HG02973 (cell line): Measurements from ENCODE around the gene DMD.
"Not testable (repeated sequence)": the region's sequence is repeated elsewhere in the genome, so short reads cannot be mapped to it uniquely, and the experiment has no call there.

ENCODE experiments used
- ATAC-seq: cut with Tn5 transposase; IDR thresholded peaks from one replicate; pipeline ENCODE4 v1.9.1; 2021; ENCODE audit warnings: moderate library complexity; ENCODE audit not compliant: unreplicated experiment

DMD gene

GRCh38 chrX:32289356-32289755 lies 922.0 kb downstream of the DMD start:
- ATAC-seq = no peak

DNA sequence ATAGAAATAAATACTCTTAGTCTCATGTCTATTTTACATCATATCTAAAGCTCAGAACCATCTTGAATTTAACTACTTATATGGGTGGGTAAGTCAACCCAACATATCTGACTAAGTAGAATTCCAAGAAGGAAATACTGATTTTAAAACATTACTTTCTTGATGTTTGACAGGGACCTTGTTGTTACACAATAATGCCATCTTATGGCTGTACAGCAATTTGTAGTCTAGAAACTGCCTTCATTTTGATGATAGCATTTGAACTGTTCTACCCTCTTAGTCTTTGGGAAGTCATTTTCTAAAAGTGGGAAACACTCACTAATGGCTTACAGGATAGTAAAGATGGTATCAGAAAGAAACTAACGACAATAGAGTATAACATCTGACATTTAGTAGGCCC lies 929.5 kb downstream of the DMD start:
- no peak for ATAC-seq

DNA sequence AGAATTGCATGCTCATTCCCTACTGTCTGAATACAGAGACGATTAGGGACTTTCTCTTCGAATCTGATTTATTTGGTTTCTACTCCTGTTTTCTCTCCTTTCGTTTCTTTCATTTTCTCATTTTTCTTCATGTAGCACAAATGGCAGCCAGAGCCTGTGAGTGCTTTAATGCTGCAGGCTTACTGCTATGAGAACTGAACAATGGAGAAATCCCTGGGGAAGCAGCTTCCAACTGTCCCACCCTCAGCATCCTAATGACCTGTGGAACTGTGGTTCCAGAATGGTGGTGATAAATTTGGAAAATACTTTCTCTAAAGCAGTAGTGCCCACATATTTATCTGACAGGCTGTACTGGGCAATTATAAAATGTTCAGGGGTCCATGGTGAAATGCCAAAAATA lies 930.4 kb downstream of the DMD start:
- no peak for ATAC-seq

GRCh38 chrX:32280489-32280888 lies 930.9 kb downstream of the DMD start:
- no peak for ATAC-seq

- ATAC-seq = no peak
These were observed 935.2 kb downstream of the DMD start for GRCh38 chrX:32276153-32276552.

- ATAC-seq = no peak
These were observed 941.5 kb downstream of the DMD start for GRCh38 chrX:32269866-32270265.

DNA sequence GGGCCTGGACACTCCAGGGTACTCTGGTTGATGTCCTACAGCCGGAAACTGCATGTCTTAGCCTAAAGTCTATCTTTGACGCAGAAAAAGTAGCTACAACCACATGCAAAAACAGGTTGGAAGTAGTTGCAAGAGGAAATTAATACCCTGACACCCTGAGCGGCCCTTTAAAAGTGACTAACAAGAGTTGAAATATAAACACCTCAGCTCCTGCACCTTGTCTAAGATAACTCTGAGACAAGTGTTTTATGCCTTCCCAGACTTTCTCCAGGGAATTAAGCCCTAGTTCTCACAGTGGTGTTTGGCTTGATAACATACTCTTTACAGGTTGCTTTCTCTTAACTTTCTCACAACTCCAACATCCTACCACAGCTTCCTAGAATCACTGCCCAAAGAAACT lies 943.1 kb downstream of the DMD start:
- ATAC-seq = no peak

DNA sequence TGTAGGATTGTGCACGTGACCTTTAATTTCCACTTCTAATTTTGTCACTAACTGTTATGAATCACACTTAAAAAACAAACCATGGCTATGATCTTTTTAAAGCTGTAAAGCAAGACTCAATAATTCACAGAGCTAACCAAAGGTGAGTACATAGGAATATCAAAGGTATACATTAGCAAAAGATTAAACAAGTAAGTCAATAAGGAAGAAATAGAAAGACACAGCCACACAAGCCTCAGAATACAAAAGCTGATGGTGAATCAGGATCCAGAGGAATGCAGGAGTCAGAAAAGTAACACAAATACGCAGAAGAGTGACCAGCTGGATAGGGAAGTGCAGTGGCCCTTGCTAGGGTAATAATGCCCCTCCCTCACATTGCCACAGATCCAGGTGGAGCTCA lies 943.6 kb downstream of the DMD start:
- no peak for ATAC-seq

GRCh38 chrX:32246675-32247074 lies 964.7 kb downstream of the DMD start:
- ATAC-seq = not testable (repeated sequence)

DNA sequence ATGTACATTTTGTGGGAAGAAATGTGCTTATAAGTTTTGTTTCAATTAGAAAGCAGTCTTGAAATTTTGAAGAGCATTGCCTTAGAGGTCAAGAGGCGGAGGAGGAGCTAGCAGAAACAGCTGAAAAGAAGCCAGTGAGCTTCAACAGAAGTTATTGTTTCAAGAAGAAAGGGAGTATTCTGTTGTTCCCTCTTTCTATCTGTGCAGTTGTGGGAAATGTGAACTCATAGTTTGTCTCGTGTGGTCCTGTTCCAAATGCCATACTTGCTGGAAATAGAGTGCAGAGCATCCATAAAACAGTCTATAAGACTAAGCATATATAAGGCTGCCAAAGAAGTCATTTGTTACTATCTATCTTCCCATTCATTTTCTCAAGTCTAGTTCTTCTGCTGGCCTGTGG lies 1015.7 kb downstream of the DMD start:
- ATAC-seq = no peak

GRCh38 chrX:32191316-32191715 lies 1020.0 kb downstream of the DMD start:
- no peak for ATAC-seq

DNA sequence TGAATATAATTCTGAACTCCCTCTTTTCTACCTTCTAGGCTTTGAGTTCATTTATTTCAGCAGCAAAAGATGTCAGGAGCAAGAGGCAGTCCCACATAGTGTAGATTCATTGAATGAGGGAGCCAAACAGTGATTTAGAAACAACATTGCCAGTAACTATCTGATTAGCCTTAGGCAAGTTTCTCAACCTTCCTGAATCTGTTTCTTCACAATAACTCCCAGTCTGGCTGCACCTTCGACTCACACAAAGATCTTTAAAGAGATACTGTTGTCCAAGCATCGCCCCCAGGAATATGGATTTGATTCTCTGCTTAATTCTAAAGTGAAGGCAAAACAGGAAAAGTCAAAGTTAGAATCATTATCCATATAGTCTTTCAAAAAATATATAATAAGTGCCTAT lies 1026.2 kb downstream of the DMD start:
- ATAC-seq = no peak

DNA sequence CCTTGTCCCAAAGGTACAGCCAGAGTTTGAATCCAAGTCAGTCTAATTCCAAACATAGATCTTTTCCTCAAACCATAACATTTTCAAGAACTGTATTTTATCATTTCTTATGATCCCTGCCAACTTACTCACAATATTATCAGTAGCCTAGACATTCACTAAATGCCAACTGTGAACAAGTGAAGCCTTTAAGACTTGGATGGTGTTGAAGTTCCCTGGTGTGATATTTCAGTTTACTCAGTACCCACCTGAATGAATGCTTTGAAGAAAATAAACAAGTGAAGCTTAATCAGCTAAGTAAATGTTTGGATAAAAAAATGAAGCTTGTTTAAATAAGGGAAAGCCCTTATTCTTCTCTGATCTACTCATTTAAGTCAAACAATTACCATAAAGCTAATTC lies 1028.3 kb downstream of the DMD start:
- no peak for ATAC-seq

- no peak for ATAC-seq
These were observed 1034.8 kb downstream of the DMD start for GRCh38 chrX:32176510-32176909.

- no peak for ATAC-seq
These were observed 1040.9 kb downstream of the DMD start for GRCh38 chrX:32170481-32170880.

DNA sequence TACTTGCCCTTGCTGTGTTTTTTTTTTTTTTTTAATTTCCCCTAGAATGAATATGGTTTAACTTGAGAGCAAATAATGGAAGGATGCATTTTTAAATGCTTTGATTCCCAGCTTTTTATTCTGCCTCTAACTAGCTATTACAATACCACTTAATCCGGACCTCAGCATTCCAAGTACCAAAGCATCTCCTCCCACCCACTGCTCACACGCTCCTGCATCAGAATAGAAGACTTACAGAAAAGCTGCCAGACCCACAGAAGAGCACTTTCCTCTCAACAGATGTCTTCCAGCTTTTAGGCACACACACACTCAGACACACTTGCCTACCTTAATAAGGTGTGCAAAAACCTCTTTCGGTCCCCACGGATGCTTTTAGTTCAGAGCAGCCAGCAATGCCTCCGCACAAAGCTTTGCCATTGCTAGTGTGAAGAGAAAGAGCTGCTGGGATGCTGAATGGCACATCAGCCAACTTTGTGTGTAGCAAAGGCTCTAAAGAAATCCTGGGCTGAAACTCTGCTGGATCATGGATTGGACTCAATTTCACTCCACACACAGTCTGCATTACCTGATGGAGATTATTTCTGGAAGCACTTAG lies 1056.2 kb downstream of the DMD start:
- ATAC-seq = no peak

- ATAC-seq = no peak
These were observed 1057.8 kb downstream of the DMD start for GRCh38 chrX:32153585-32153984.

- ATAC-seq = no peak
These were observed 1061.2 kb downstream of the DMD start for GRCh38 chrX:32150141-32150540.

DNA sequence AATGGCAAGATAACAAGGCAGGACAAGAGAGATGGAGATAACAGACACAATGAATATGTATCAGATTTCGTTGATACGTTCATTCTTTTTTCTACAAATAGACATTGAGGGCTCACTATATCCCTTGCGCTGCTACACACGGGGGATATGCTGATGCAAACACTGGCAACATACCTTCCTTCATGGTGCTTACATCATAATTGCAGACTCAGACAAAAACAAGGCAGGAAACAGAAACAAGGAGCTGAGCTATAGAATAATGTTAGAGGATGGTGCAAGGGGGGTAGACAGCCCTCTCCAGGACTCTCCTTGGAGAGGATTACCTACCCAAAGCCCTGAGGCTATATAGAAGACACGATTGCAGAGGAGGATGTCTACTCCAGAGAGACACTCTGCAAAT lies 1069.5 kb downstream of the DMD start:
- no peak for ATAC-seq

DNA sequence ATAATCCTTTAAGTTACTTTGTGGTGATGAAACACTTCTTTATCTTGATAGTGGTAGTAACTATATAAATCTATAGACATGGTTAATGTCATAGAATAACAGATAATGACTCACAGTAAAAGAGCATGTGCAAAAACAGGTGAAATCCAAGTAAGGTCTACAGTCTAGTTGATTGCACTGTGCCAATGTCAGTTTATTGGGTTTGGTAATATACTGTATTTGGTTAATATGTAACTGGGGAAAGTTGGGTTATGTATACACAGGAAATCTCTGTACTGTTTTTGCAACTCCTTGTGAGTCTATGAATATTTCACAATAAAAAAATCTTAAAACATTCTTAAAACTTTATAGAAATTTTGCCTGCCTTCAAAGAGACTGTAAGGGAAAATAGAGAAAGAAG lies 1071.9 kb downstream of the DMD start:
- ATAC-seq = no peak

GRCh38 chrX:32137525-32137924 lies 1073.8 kb downstream of the DMD start:
- ATAC-seq = no peak

GRCh38 chrX:32126997-32127396 lies 1084.4 kb downstream of the DMD start:
- ATAC-seq = no peak

DNA sequence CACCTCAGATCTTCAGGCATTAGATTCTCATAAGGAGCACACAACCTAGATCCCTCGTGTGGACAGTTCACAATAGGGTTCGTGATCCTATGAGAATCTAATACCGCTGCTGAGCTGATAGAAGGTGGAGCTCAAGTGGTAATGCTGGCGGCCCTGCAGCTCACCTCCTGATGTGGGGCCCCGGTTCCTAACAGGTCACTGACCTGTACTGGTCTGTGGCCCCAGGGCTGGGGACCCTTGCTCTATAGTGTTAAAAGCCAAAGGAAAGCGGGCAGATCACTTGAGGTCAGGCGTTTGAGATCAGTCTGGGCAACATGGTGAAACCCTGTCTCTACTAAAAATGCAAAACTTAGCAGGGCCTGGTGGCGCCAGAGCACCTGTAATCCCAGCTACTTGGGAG lies 1092.5 kb downstream of the DMD start:
- no peak for ATAC-seq

- ATAC-seq = no peak
These were observed 1095.3 kb downstream of the DMD start for GRCh38 chrX:32116047-32116446.
